ENCODE measurements around the gene CSNK1E.

DNA sequence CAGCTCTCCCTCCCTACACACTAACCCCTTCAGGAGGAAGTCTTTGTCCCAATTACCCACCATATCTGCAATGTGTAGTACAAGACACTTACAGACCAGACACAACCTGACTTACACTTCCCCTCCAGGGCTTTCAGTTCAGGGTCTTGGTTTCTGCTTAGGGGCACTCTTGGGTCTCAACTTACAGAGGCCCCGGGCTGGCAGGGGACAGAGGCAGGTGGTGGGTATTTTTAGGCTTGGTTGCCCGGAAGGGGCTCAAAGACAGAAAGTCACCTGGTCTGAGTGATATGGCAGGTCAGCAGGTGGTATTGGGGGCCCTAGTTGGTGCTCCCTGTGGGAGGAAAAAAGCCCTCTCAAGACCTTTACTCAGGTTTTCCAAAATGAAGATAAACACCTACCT is 41.1 kb downstream of the CSNK1E start:
- TF ChIP-seq EGR1 (IDR thresholded peaks at IDR 0.05; ENCODE audit: borderline replicate concordance in 1 of 2, low read depth in 2 of 2, low read length in 2 of 2) (no peak), POLR2A (IDR thresholded peaks at IDR 0.05; ENCODE audit: low read depth, low read length) (no peak), RFX5 (IDR thresholded peaks at IDR 0.05; ENCODE audit: low read depth, low read length) (no peak), POLR2AphosphoS5 (IDR thresholded peaks at IDR 0.05; ENCODE audit: low read length) (no peak), TAF1 (IDR thresholded peaks at IDR 0.05; ENCODE audit: borderline replicate concordance, low read depth, low read length) (no peak), MXI1 (IDR thresholded peaks at IDR 0.05; ENCODE audit: low read depth, low read length) (no peak), YY1 (IDR thresholded peaks at IDR 0.05; ENCODE audit: low read depth, low read length) (no peak)
